K562 treated with DMSO at 1 percent for 12 hours (cell line): ENCODE data around the gene SLC37A2. TPM values are rescaled to one million over a fixed set of nuclear protein-coding genes. Genes with fewer than 3 reads are reported as not detected.

ENCODE experiments used
- total RNA-seq: library from RNA; unstranded; fragments of 300-600 nt; gene quantifications from 2 replicates; pipeline ENCODE4 v1.2.3, GENCODE V29; 2022; ENCODE audit not compliant: insufficient read depth

SLC37A2 gene
- 0.77 and 1.9 TPM in 2 replicates for total RNA-seq

DNA sequence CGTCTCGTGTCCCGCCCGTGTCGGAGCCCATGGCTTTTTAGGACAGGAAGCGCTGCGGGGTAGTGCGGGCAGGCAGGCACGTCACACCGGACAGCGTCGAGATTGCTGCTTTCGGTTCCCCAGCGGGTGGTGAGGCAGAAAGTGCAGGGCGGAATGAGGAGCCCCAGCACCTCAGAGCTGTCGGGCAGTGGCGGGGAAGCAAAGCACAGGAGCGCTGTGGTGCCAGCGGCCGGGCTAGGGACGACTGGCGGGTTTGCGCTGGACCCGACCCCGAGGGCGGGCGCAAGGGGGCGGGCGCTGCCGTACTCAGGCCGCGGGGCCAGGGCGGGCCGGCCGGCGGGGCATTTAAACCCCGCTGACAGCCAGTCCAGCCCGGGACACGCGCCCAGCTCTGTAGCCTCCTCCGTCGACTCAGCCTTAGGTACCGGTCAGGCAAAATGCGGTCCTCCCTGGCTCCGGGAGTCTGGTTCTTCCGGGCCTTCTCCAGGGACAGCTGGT lies at the start of gene SLC37A2:
Gene SLC37A2, plus strand, starts transcription at position 375 of the 498 bp plus-strand sequence. Its CDS starts 63 bp downstream, at position 438.

DNA sequence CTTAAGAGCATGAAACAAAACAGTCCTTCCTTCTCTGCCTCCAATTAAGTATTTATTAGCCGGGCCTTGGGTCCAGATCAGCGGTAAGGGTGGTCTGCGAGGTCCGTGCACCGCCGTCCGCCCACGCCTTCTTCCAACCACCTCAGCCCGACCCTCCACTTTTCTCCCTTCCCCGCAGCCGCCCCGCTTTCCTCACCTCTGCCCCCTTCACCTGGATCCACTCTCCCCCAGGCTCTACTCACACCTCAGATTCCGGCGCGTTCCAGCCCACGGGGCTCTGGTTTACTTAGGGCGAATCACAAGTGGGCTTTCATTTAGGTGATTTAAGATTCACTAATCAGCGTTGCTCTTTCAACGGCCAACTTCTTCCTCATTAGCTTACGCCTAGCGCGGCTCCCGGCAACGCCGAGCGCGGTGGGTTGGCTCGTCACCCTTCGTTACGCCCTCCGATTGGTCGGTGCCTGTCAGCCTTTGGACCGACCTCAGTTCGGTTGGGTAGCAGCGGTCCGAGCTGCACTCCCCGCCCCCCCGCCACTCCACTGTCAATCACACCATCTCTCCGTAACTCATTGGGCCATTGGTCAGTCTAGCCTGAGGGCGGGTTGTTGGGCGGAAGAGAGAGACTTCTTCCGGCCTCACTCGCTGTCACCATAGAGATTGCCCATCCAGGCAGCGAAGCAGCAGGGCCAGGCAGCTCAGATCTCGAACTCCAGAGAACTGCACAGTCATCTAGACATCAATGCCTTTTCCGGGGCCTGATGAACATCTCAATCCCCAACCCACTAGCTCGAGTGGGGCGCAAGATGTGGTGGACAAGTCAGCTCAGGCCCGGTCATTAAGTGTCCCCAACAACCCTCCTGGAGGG lies 48.5 kb downstream of the SLC37A2 start, which contains the start of gene TMEM218:
Gene TMEM218, minus strand, starts transcription at position 284 of the 865 bp plus-strand sequence. CDS start 9,385 bp downstream, outside the sequence.

Other genes with a start within 250 kb of the SLC37A2 start
- gene ROBO3, start 197.9 kb upstream of the SLC37A2 start, total RNA-seq, result 1.6 TPM in 1 of 2 replicates, not detected in the other
- not detected in 2 replicates for gene ROBO4, start 165.4 kb upstream of the SLC37A2 start, total RNA-seq
- gene HEPN1, start 144.1 kb upstream of the SLC37A2 start, total RNA-seq, result not detected in 2 replicates
- not detected in 2 replicates for gene HEPACAM, start 127.3 kb upstream of the SLC37A2 start, total RNA-seq
- 0.65 and 4.8 TPM in 2 replicates for gene CCDC15, start 109.1 kb upstream of the SLC37A2 start, total RNA-seq
- gene TMEM218, start 48.3 kb downstream of the SLC37A2 start, total RNA-seq, result 15.2 and 16.9 TPM in 2 replicates
- not detected in 2 replicates for gene PKNOX2, start 101.4 kb downstream of the SLC37A2 start, total RNA-seq